WERI-Rb-1 (cell line): ENCODE data around the gene FAM180A.

Experiments
- DNase-seq: peaks from one replicate; pipeline ENCODE4 v3.0.0-alpha.2; 2020
- H3K27ac ChIP-seq: fragments of 250-450 bp; sonication (Bioruptor Pico); 2 replicates; pipeline ENCODE4 v1.5.1; 2020; ENCODE audit warnings: mild to moderate bottlenecking, moderate library complexity
- H3K27me3 ChIP-seq: fragments of 250-450 bp; sonication (Bioruptor Pico); 2 replicates; pipeline ENCODE4 v1.5.1; 2021; ENCODE audit warnings: mild to moderate bottlenecking, low read depth, moderate library complexity; ENCODE audit not compliant: insufficient read depth, severe bottlenecking
- H3K36me3 ChIP-seq: fragments of 250-450 bp; sonication (Bioruptor Pico); 2 replicates; pipeline ENCODE4 v1.5.1; 2020; ENCODE audit warnings: mild to moderate bottlenecking, moderate library complexity
- H3K4me3 ChIP-seq: 2 replicates; pipeline ENCODE4 v1.5.1; 2011; ENCODE audit warnings: low read depth, mild to moderate bottlenecking, control low read depth, low read length
- H3K9me3 ChIP-seq: fragments of 250-450 bp; sonication (Bioruptor Pico); 2 replicates; pipeline ENCODE4 v1.5.1; 2021; ENCODE audit warnings: mild to moderate bottlenecking, moderate library complexity; ENCODE audit not compliant: severe bottlenecking
- CTCF ChIP-seq: IDR thresholded peaks from 2 replicates; pipeline ENCODE4 v1.5.1; 2011; ENCODE audit warnings: low read depth, mild to moderate bottlenecking, control low read depth, inconsistent platforms, low read length

FAM180A gene

DNA sequence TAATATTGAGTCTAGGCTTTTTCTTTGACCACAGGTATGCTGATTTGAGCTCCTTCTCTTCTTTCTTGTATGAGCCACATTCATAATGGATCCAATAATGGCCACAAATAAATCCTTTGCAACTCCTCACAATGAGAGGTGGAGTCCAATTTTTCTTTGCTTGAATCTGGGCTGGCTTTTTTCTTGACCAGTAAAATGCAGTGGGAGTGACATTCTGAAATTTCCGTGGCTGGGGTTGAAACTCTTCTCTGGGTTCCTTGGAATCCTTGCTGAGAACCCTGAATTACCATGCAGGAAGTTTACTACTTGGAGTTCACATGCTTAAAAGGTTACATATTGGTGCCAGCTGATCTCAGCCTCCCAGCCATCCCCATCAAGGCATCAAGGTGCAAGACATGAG, 22.4 kb upstream of the FAM180A start:
- Histone ChIP-seq H3K4me3 (no peak overlapping the region), H3K36me3 (no peaks in the 10 kb centered on the region), H3K27me3 (no peaks in the 10 kb centered on the region), H3K27ac (no peak overlapping the region), H3K9me3 (no peaks in the 10 kb centered on the region)
- no peak for TF ChIP-seq CTCF
- DNase-seq = no peak

- no peaks in the 10 kb centered on the region for H3K27me3 ChIP-seq
- H3K27ac ChIP-seq = no peak overlapping the region
- H3K36me3 ChIP-seq = no peaks in the 10 kb centered on the region
- TF ChIP-seq CTCF = no peak
- no peaks in the 10 kb centered on the region for H3K9me3 ChIP-seq
- H3K4me3 ChIP-seq = no peak overlapping the region
- DNase-seq = no peak
Measured at GRCh38 chr7:135770139-135770710, 21.6 kb upstream of the FAM180A start.

DNA sequence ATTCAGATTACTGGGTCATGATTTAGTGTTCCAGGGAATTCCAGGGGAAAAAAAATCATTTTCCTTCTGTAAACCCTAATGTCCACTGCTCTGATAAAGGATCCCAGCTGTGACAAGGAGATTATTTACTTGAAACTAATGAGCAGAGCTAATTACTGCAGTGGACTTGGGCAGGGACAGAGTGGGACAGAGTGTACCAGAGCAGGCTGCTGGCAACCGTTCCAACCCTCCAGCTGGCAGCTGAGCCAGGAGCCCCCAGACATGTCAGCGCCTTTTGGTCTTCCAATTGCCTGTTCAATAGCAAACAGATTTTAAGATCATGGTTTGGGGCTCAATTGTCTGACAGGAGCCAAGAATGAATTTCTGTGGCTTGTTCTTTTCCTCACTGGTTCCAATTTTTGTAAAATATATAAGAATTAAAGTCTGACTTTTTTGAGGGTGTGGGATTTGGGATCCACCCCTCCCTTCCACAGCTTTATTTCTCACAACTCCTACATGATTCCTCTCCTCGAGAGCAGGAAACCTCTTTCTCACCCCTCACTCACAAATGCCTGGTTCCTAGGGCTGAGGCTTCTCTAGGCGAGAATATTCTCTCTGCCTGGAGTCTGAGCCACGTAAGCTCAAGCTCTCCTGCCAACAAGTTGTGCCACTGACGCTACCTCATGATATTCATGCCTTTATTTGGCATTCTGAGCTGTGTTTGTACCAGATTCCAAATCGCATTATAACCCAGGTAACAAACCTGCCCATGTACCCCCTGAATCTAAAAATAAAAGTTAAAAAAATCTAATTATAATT, 20.6 kb upstream of the FAM180A start:
- H3K27me3 ChIP-seq = no peaks in the 10 kb centered on the region
- no peak overlapping the region for H3K4me3 ChIP-seq
- no peaks in the 10 kb centered on the region for H3K9me3 ChIP-seq
- no peak for DNase-seq
- no peak for TF ChIP-seq CTCF
- H3K27ac ChIP-seq = no peak overlapping the region
- H3K36me3 ChIP-seq = no peaks in the 10 kb centered on the region

- no peak for TF ChIP-seq CTCF
- no peaks in the 10 kb centered on the region for H3K36me3 ChIP-seq
- DNase-seq = no peak
Measured at GRCh38 chr7:135768467-135768866, 19.9 kb upstream of the FAM180A start.

GRCh38 chr7:135768064-135768463, 19.5 kb upstream of the FAM180A start:
- H3K36me3 ChIP-seq = no peaks in the 10 kb centered on the region
- H3K9me3 ChIP-seq = no peaks in the 10 kb centered on the region
- H3K4me3 ChIP-seq = no peak overlapping the region
- no peak for TF ChIP-seq CTCF
- no peak overlapping the region for H3K27ac ChIP-seq
- H3K27me3 ChIP-seq = no peaks in the 10 kb centered on the region
- DNase-seq = no peak

More at GRCh38 chr7:135768467-135768866, 19.9 kb upstream of the FAM180A start:
- no peaks in the 10 kb centered on the region for H3K27me3 ChIP-seq
- no peak overlapping the region for H3K27ac ChIP-seq
- no peaks in the 10 kb centered on the region for H3K9me3 ChIP-seq
- no peak overlapping the region for H3K4me3 ChIP-seq
